ENCODE measurements around the gene THAP8. TPM values are rescaled to one million over a fixed set of nuclear protein-coding genes. Genes with fewer than 3 reads are reported as not detected.

Gene THAP8, protein sequence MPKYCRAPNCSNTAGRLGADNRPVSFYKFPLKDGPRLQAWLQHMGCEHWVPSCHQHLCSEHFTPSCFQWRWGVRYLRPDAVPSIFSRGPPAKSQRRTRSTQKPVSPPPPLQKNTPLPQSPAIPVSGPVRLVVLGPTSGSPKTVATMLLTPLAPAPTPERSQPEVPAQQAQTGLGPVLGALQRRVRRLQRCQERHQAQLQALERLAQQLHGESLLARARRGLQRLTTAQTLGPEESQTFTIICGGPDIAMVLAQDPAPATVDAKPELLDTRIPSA
- 2.0 and 4.6 TPM in 2 replicates for total RNA-seq (2012; rRNA removed)

- peaks cover 11% of the 10 kb centered on the region for H3K4me1 ChIP-seq (ENCODE audit: control insufficient read depth, insufficient read depth, low read length)
- peak within 1 kb of the TSS; percentile 78 for H3K4me3 ChIP-seq (ENCODE audit: low read length)
- peak within 1 kb of the TSS; percentile 82 for H3K9ac ChIP-seq (ENCODE audit: low read depth, low read length)
- no peaks in the 10 kb centered on the region for H3K27me3 ChIP-seq (ENCODE audit: control insufficient read depth, insufficient read depth, low read length)
- peak within 1 kb of the TSS; percentile 84 for H3K4me2 ChIP-seq (ENCODE audit: low read length)
- peaks cover 6% of the 10 kb centered on the region for H3K36me3 ChIP-seq (ENCODE audit: insufficient read depth, low read length)
- no peaks in the 10 kb centered on the region for H3K9me3 ChIP-seq (replicated peaks; ENCODE audit: low read length)
These were observed at the start of gene THAP8 for GRCh38 chr19:36054119-36054732. THAP8 (minus strand) TSS chr19:36054285; CDS start chr19:36054217, 68 bp downstream.

GRCh38 chr19:36103040-36103626 is 49.0 kb upstream of the THAP8 start:
- Histone ChIP-seq H3K4me3 (ENCODE audit: low read length) (no peak overlapping the region), H3K4me2 (ENCODE audit: low read length) (no peak overlapping the region), H3K9me3 (replicated peaks; ENCODE audit: low read length) (no peaks in the 10 kb centered on the region), H3K4me1 (ENCODE audit: control insufficient read depth, insufficient read depth, low read length) (no peaks in the 10 kb centered on the region), H3K36me3 (ENCODE audit: insufficient read depth, low read length) (peaks cover 27% of the 10 kb centered on the region), H3K27me3 (ENCODE audit: control insufficient read depth, insufficient read depth, low read length) (no peaks in the 10 kb centered on the region), H3K9ac (ENCODE audit: low read depth, low read length) (no peak overlapping the region)

GRCh38 chr19:36101550-36102327 is 47.7 kb upstream of the THAP8 start:
- H3K9ac ChIP-seq (ENCODE audit: low read depth, low read length): no peak overlapping the region
- no peaks in the 10 kb centered on the region for H3K27me3 ChIP-seq (ENCODE audit: control insufficient read depth, insufficient read depth, low read length)
- no peaks in the 10 kb centered on the region for H3K4me1 ChIP-seq (ENCODE audit: control insufficient read depth, insufficient read depth, low read length)
- no peak overlapping the region for H3K4me2 ChIP-seq (ENCODE audit: low read length)
- H3K4me3 ChIP-seq (ENCODE audit: low read length): no peak overlapping the region
- H3K36me3 ChIP-seq (ENCODE audit: insufficient read depth, low read length): peaks cover 23% of the 10 kb centered on the region
- H3K9me3 ChIP-seq (replicated peaks; ENCODE audit: low read length): no peaks in the 10 kb centered on the region

DNA sequence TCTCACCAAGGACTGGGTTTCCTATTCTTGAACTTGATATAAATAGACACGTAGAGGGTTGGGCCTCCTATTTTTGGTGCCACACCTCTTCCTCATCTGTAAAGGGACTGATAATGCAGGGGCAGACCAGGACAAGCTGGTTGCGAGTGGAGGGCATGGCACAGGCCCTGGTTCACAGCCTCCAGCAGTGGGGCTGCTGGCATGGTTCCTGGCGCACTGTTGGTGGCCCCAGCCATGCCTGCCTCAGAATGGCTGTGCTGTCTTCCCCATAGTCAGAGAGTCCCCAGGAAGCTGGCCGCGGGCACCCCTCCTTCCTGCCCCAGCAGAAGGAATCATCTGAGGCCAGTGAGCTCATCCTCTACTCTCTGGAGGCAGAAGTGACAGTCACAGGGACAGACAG is 46.4 kb upstream of the THAP8 start:
- Histone ChIP-seq H3K4me1 (ENCODE audit: control insufficient read depth, insufficient read depth, low read length) (no peaks in the 10 kb centered on the region), H3K27me3 (ENCODE audit: control insufficient read depth, insufficient read depth, low read length) (no peaks in the 10 kb centered on the region), H3K4me2 (ENCODE audit: low read length) (no peak overlapping the region), H3K36me3 (ENCODE audit: insufficient read depth, low read length) (peaks cover 23% of the 10 kb centered on the region), H3K9me3 (replicated peaks; ENCODE audit: low read length) (no peaks in the 10 kb centered on the region), H3K9ac (ENCODE audit: low read depth, low read length) (no peak overlapping the region), H3K4me3 (ENCODE audit: low read length) (no peak overlapping the region)

GRCh38 chr19:36099166-36099785 is 45.2 kb upstream of the THAP8 start:
- Histone ChIP-seq H3K9ac (ENCODE audit: low read depth, low read length) (no peak overlapping the region), H3K4me1 (ENCODE audit: control insufficient read depth, insufficient read depth, low read length) (no peaks in the 10 kb centered on the region), H3K4me2 (ENCODE audit: low read length) (no peak overlapping the region), H3K9me3 (replicated peaks; ENCODE audit: low read length) (no peaks in the 10 kb centered on the region), H3K4me3 (ENCODE audit: low read length) (no peak overlapping the region), H3K27me3 (ENCODE audit: control insufficient read depth, insufficient read depth, low read length) (no peaks in the 10 kb centered on the region), H3K36me3 (ENCODE audit: insufficient read depth, low read length) (peaks cover 19% of the 10 kb centered on the region)

DNA sequence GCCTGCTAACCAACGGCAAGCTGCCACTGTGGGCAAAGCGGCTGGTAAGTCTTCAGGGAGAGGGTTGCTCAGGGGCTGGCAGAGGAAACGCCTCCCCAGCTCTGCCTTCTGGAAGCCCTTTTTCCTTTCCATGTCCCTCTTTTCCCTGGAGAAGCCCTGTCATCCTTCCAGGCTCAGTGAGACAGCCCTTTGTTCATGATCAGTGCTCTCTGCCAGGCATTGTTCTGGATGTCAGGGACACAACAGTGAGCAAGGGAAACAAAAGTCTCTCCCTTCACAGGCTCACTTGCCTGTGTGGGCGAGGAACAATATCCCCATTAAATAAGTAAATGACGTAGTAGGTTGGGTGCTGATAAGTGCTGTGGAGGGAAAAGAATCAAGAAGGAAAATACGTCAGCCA is 43.0 kb upstream of the THAP8 start:
- Histone ChIP-seq H3K4me2 (ENCODE audit: low read length) (no peak overlapping the region), H3K36me3 (ENCODE audit: insufficient read depth, low read length) (peaks cover 10% of the 10 kb centered on the region), H3K27me3 (ENCODE audit: control insufficient read depth, insufficient read depth, low read length) (no peaks in the 10 kb centered on the region), H3K9me3 (replicated peaks; ENCODE audit: low read length) (no peaks in the 10 kb centered on the region), H3K4me1 (ENCODE audit: control insufficient read depth, insufficient read depth, low read length) (no peaks in the 10 kb centered on the region), H3K4me3 (ENCODE audit: low read length) (no peak overlapping the region), H3K9ac (ENCODE audit: low read depth, low read length) (no peak overlapping the region)

DNA sequence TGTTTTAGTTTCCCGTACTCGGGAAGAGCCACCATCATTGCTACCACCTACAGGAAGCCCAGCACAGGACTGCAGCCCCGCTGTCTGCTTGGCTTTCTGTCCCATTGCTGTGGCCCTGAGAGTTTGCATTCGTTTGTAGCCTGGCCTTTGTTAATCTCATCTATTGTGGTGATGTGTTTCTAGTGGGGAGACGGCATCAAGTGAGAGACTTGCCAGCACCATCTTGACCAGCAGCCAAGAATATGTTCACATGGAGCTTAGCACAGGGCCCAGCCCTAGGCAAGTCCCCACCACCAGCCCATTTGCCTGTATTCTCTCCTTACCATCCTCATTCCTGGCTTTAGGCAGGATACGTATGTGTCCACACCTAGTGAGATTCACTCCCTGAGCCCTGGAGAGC is 39.6 kb upstream of the THAP8 start:
- no peaks in the 10 kb centered on the region for H3K27me3 ChIP-seq (ENCODE audit: control insufficient read depth, insufficient read depth, low read length)
- H3K4me3 ChIP-seq (ENCODE audit: low read length): no peak overlapping the region
- H3K9ac ChIP-seq (ENCODE audit: low read depth, low read length): no peak overlapping the region
- H3K9me3 ChIP-seq (replicated peaks; ENCODE audit: low read length): no peaks in the 10 kb centered on the region
- H3K36me3 ChIP-seq (ENCODE audit: insufficient read depth, low read length): peaks cover 15% of the 10 kb centered on the region
- H3K4me2 ChIP-seq (ENCODE audit: low read length): no peak overlapping the region
- no peaks in the 10 kb centered on the region for H3K4me1 ChIP-seq (ENCODE audit: control insufficient read depth, insufficient read depth, low read length)

GRCh38 chr19:36093146-36093662 is 39.1 kb upstream of the THAP8 start:
- Histone ChIP-seq H3K36me3 (ENCODE audit: insufficient read depth, low read length) (peaks cover 15% of the 10 kb centered on the region), H3K4me1 (ENCODE audit: control insufficient read depth, insufficient read depth, low read length) (no peaks in the 10 kb centered on the region), H3K9ac (ENCODE audit: low read depth, low read length) (no peak overlapping the region), H3K4me2 (ENCODE audit: low read length) (no peak overlapping the region), H3K4me3 (ENCODE audit: low read length) (no peak overlapping the region), H3K27me3 (ENCODE audit: control insufficient read depth, insufficient read depth, low read length) (no peaks in the 10 kb centered on the region), H3K9me3 (replicated peaks; ENCODE audit: low read length) (no peaks in the 10 kb centered on the region)

- no peak overlapping the region for H3K4me2 ChIP-seq (ENCODE audit: low read length)
- H3K9me3 ChIP-seq (replicated peaks; ENCODE audit: low read length): no peaks in the 10 kb centered on the region
- peaks cover 15% of the 10 kb centered on the region for H3K36me3 ChIP-seq (ENCODE audit: insufficient read depth, low read length)
- H3K27me3 ChIP-seq (ENCODE audit: control insufficient read depth, insufficient read depth, low read length): no peaks in the 10 kb centered on the region
- H3K4me1 ChIP-seq (ENCODE audit: control insufficient read depth, insufficient read depth, low read length): no peaks in the 10 kb centered on the region
- no peak overlapping the region for H3K4me3 ChIP-seq (ENCODE audit: low read length)
- no peak overlapping the region for H3K9ac ChIP-seq (ENCODE audit: low read depth, low read length)
These were observed 38.5 kb upstream of the THAP8 start for GRCh38 chr19:36092566-36092965.

DNA sequence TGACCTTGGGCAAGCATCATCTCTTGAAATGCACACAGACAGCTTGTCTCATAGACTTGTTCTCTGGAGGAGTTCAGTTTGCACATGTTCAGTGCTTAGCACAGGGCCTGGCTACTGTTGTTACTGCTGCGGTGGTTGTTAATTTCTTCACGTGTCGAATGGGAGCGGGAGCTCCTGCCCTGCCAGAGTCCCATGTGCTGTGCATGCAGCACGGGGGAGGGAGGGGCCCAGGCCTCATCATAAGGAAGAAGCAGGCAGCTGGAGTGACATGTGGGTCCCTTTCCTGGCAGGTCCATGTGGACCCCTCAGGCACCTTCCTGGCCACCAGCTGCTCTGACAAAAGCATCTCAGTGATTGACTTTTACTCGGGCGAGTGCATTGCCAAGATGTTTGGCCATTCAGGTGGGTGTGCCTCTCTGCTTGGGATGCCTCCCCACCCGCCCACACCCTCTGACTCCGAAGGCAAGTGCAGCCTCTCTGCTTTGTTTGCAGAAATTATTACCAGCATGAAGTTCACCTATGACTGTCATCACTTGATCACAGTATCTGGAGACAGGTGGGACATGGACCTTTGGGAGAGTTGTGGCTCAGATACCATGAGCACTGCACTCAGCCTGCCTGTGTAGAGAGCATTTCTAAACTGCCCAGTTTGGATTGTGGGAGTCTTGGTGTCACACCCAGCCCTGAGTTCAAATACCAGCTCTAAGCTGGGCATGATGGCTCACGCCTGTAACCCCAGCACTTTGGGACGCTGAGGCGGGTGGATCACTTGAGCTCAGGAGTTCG is 37.0 kb upstream of the THAP8 start:
- Histone ChIP-seq H3K4me3 (ENCODE audit: low read length) (no peak overlapping the region), H3K27me3 (ENCODE audit: control insufficient read depth, insufficient read depth, low read length) (no peaks in the 10 kb centered on the region), H3K9ac (ENCODE audit: low read depth, low read length) (no peak overlapping the region), H3K9me3 (replicated peaks; ENCODE audit: low read length) (no peaks in the 10 kb centered on the region), H3K4me2 (ENCODE audit: low read length) (no peak overlapping the region), H3K4me1 (ENCODE audit: control insufficient read depth, insufficient read depth, low read length) (no peaks in the 10 kb centered on the region), H3K36me3 (ENCODE audit: insufficient read depth, low read length) (peaks cover 18% of the 10 kb centered on the region)
